HepG2 (cell line): ENCODE measurements around the gene MGST1. TPM values are rescaled to one million over a fixed set of nuclear protein-coding genes. Genes with fewer than 3 reads are reported as not detected.

ENCODE experiments used
- ATF7 ChIP-seq, 2 experiments: fragments of 450-650 bp in 1 of 2; sonication (generic) in 1 of 2; formaldehyde crosslinking in 1 of 2; IDR thresholded peaks; 2 replicates each; pipeline versions ENCODE4 v1.4.0 to v1.6.1; 2016 to 2020; ENCODE audit warnings: antibody characterized with exemption in 1 of 2, mild to moderate bottlenecking in 1 of 2, missing genetic modification reagents in 1 of 2
- CEBPZ ChIP-seq: IDR thresholded peaks from 2 replicates; pipeline ENCODE4 v1.6.1; 2012; ENCODE audit warnings: low read length, improper control_type of control experiment
- EP300 ChIP-seq, 3 experiments: sonication (generic) in 1 of 3; formaldehyde crosslinking in 1 of 3; IDR thresholded peaks; 2 replicates each; pipeline versions ENCODE4 v1.5.1 to v1.6.1; 2011 to 2020; ENCODE audit warnings: low read depth in 2 of 3, low read length in 2 of 3, borderline replicate concordance in 1 of 3, improper control_type of control experiment in 1 of 3, mild to moderate bottlenecking in 1 of 3, missing genetic modification reagents in 1 of 3, moderate library complexity in 1 of 3
- FOXO1 ChIP-seq: sonication (generic); formaldehyde crosslinking; IDR thresholded peaks from 2 replicates; pipeline ENCODE4 v1.4.0; 2020; ENCODE audit warnings: missing genetic modification reagents
- FUBP1 ChIP-seq: sonication (generic); formaldehyde crosslinking; IDR thresholded peaks from 2 replicates; pipeline ENCODE4 v1.5.1; 2020; ENCODE audit warnings: missing genetic modification reagents, mild to moderate bottlenecking, borderline replicate concordance
- MAFF ChIP-seq: IDR thresholded peaks from 2 replicates; pipeline ENCODE4 v1.6.1; 2011; ENCODE audit warnings: low read depth, low read length, improper control_type of control experiment
- MAFK ChIP-seq, 2 experiments: IDR thresholded peaks in 1 of 2; conservative IDR thresholded peaks in 1 of 2; 2 replicates each; pipeline ENCODE4 v1.6.1; 2011; ENCODE audit warnings: improper control_type of control experiment in 2 of 2, low read length in 2 of 2
- NFE2 ChIP-seq: sonication (generic); formaldehyde crosslinking; IDR thresholded peaks from 2 replicates; pipeline ENCODE4 v1.4.0; 2020; ENCODE audit warnings: missing genetic modification reagents
- RARG ChIP-seq: sonication (generic); formaldehyde crosslinking; IDR thresholded peaks from 2 replicates; pipeline ENCODE4 v1.4.0; 2020; ENCODE audit warnings: low read depth, mild to moderate bottlenecking, missing genetic modification reagents
- ZBTB26 ChIP-seq: IDR thresholded peaks from 2 replicates; pipeline ENCODE4 v1.6.1; 2016; ENCODE audit warnings: missing compliant biosample characterization, missing genetic modification reagents, borderline replicate concordance
- ZBTB37 ChIP-seq: sonication (generic); formaldehyde crosslinking; IDR thresholded peaks from 2 replicates; pipeline ENCODE4 v1.4.0; 2020; ENCODE audit warnings: mild to moderate bottlenecking, missing genetic modification reagents
- ZBTB42 ChIP-seq: sonication (generic); formaldehyde crosslinking; IDR thresholded peaks from 2 replicates; pipeline ENCODE4 v1.5.0; 2020; ENCODE audit warnings: mild to moderate bottlenecking, missing genetic modification reagents
- ZFP91 ChIP-seq: sonication (generic); formaldehyde crosslinking; IDR thresholded peaks from 2 replicates; pipeline ENCODE4 v1.9.0; 2022; ENCODE audit warnings: missing genetic modification reagents, mild to moderate bottlenecking, borderline replicate concordance
- ZNF264 ChIP-seq: sonication (generic); formaldehyde crosslinking; IDR thresholded peaks from 2 replicates; pipeline ENCODE4 v1.4.0; 2020; ENCODE audit warnings: missing genetic modification reagents
- ZNF362 ChIP-seq: sonication (generic); formaldehyde crosslinking; IDR thresholded peaks from 2 replicates; pipeline ENCODE4 v1.4.0; 2020; ENCODE audit warnings: missing genetic modification reagents, mild to moderate bottlenecking, borderline replicate concordance
- ZNF567 ChIP-seq: sonication (generic); formaldehyde crosslinking; IDR thresholded peaks from 2 replicates; pipeline ENCODE4 v1.8.1; 2023; ENCODE audit warnings: mild to moderate bottlenecking, missing genetic modification reagents, borderline replicate concordance
- ZNF703 ChIP-seq: sonication (generic); formaldehyde crosslinking; IDR thresholded peaks from 2 replicates; pipeline ENCODE4 v1.5.1; 2020; ENCODE audit warnings: missing genetic modification reagents, mild to moderate bottlenecking, moderate library complexity, borderline replicate concordance
- ZNF720 ChIP-seq: sonication (generic); formaldehyde crosslinking; IDR thresholded peaks from 2 replicates; pipeline ENCODE4 v1.4.0; 2020; ENCODE audit warnings: missing genetic modification reagents
- polyA plus RNA-seq, 8 experiments: library from polyadenylated mRNA; depleted of rRNA in 3 of 8; stranded (reverse) in 7 of 8; unstranded in 1 of 8; fragments of >200 nt; fragmentation: Illumina TruSeq in 4 of 8; extraction: Trizol in 4 of 8; gene quantifications; 2 replicates each; pipeline versions ENCODE4 v1.2.1 to v1.2.3, GENCODE V29; 2011 to 2016; ENCODE audit warnings: low read depth in 4 of 8, missing spikeins in 1 of 8, mixed read lengths in 1 of 8; ENCODE audit not compliant: insufficient read depth in 1 of 8
- total RNA-seq, 5 experiments: library from RNA; depleted of rRNA; stranded (reverse); fragments of >200 nt; fragmentation: Illumina TruSeq; extraction: Trizol; gene quantifications; 2 replicates each; pipeline ENCODE4 v1.2.3, GENCODE V29; 2016; ENCODE audit warnings: low read depth in 1 of 5

The MGST1 gene
- total and polyA plus RNA-seq, 2 of the 13 experiments (the other 11 are each of a cell fraction or from before 2014, with no cell fraction given) = 119 to 152 TPM

GRCh38 chr12:16346958-16347357 lies 487 bp upstream of the MGST1 start (continued):
- TF ChIP-seq ZFP91 (CRISPR knock-in tag) (no peak), NFE2 (CRISPR knock-in tag) (peak; percentile 32; the same call in 1 of the 2 replicates), ZBTB37 (CRISPR knock-in tag) (no peak), ZNF362 (CRISPR knock-in tag) (no peak), ZNF703 (CRISPR knock-in tag) (no peak), FOXO1 (CRISPR knock-in tag) (no peak), CEBPZ (no peak), FUBP1 (no peak), ATF7 (IDR thresholded peaks at IDR 0.05) (no peak), ATF7 (CRISPR knock-in tag; IDR thresholded peaks at IDR 0.05) (no peak), ZNF720 (CRISPR knock-in tag) (no peak), MAFK (conservative IDR thresholded peaks at IDR 0.05 in 1 of 2, IDR thresholded peaks at IDR 0.05 in 1 of 2; ENCODE audit: low read length in 2 of 2) (peak; percentile 35 to 67), ZBTB26 (no peak), ZBTB42 (CRISPR knock-in tag) (no peak), RARG (no peak), ZNF264 (no peak), MAFF (peak; percentile 33; the same call in 1 of the 2 replicates), ZNF567 (CRISPR knock-in tag) (no peak), EP300 (IDR thresholded peaks at IDR 0.05; ENCODE audit: low read depth in 2 of 2, low read length in 2 of 2) (no peak), EP300 (CRISPR knock-in tag; IDR thresholded peaks at IDR 0.05; ENCODE audit: borderline replicate concordance) (no peak)
